ENCODE measurements around the gene CYP17A1. TPM values are rescaled to one million over a fixed set of nuclear protein-coding genes. Genes with fewer than 3 reads are reported as not detected.

CYP17A1 gene
- total RNA-seq, 4 donors from 2014 or later = not detected

GRCh38 chr10:102785818-102786217 is 51.4 kb downstream of the CYP17A1 start:
- Histone ChIP-seq H3K9me3 (no peaks in the 10 kb centered on the region), H3K27ac (peak overlapping the region in 3 of 4 donors; percentile 8 to 90 (median 23)), H3K4me3 (no peak overlapping the region), H3K27me3 (no peaks in the 10 kb centered on the region), H3K36me3 (no peaks in the 10 kb centered on the region), H3K4me1 (peaks cover 0 to 46% (median 3%) of the 10 kb centered on the region in 4 donors)
- DNase-seq = no peak
- no peak for TF ChIP-seq POLR2A (IDR thresholded peaks at IDR 0.05)
- TF ChIP-seq, protein P1, sequence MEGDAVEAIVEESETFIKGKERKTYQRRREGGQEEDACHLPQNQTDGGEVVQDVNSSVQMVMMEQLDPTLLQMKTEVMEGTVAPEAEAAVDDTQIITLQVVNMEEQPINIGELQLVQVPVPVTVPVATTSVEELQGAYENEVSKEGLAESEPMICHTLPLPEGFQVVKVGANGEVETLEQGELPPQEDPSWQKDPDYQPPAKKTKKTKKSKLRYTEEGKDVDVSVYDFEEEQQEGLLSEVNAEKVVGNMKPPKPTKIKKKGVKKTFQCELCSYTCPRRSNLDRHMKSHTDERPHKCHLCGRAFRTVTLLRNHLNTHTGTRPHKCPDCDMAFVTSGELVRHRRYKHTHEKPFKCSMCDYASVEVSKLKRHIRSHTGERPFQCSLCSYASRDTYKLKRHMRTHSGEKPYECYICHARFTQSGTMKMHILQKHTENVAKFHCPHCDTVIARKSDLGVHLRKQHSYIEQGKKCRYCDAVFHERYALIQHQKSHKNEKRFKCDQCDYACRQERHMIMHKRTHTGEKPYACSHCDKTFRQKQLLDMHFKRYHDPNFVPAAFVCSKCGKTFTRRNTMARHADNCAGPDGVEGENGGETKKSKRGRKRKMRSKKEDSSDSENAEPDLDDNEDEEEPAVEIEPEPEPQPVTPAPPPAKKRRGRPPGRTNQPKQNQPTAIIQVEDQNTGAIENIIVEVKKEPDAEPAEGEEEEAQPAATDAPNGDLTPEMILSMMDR (IDR thresholded peaks at IDR 0.05) = no peak

DNA sequence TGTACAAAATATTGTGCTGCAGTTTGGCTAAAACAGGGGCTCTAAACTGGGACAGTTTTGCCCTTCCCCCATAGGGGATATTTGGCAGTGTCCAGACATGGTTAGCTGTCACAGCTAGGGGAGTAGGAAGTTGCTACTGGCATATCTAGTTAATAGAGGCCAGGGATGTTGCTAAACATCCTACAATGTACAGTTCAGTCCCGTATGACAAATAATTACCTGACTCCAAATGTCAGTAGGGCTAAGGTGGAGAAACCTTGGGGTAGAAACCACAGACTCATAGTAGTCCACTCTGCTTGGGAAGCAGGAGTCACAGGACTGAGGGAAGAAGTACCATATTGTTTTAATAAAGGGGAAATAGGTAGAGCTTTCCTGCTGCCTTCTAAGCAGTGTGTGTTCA is 53.6 kb downstream of the CYP17A1 start:
- Histone ChIP-seq H3K36me3 (no peaks in the 10 kb centered on the region), H3K4me1 (peaks cover 0 to 55% (median 3%) of the 10 kb centered on the region in 4 donors), H3K27me3 (no peaks in the 10 kb centered on the region), H3K4me3 (no peak overlapping the region), H3K27ac (peak overlapping the region; percentile 58 to 90 (median 66)), H3K9me3 (no peaks in the 10 kb centered on the region)
- no peak for DNase-seq
- TF ChIP-seq, protein P1 (IDR thresholded peaks at IDR 0.05) = no peak
- TF ChIP-seq POLR2A (IDR thresholded peaks at IDR 0.05) = no peak

DNA sequence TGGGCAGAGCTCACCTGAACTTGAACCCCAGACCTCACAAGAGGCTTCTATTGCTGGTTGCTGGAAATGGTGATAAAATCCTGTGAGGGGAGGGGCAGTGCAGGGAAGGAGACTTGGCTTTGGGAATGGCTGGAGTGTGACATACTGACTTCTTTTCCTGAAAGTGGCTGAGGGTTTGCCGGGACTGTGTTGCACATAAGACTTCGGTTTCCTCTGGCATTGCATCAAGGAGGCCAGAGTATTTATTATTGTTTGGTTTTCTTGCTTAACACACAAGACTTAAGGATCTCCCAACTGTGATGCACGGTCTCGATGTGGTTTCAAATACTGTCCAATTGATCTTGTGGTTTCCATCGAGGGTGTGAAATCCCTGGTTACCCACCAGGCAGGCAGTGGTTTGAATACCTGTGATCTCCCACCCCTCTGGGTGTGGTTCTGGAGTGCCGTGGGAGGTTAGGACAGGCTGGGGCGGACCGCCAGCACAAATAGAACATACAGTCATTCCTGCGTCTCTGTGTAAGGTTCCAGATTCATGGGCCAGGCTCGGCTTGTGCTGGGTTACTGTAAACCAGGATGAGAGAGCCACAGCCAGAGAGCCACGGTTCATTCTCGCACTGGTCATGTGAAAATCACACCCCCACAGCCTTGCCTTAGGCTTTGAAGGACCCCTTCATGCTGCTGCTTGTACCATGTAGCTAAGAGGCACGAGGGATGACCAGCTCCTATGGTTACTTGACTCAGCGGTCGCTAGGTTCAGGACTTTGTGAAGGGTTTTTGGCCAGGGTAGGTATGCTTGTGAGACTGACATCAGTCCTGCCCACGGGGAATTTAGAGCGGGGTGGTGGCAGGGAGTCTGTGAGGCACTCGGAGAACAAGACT is 54.3 kb downstream of the CYP17A1 start:
- H3K27me3 ChIP-seq = no peaks in the 10 kb centered on the region
- peaks cover 0 to 62% (median 3%) of the 10 kb centered on the region in 4 donors for H3K4me1 ChIP-seq
- no peaks in the 10 kb centered on the region for H3K36me3 ChIP-seq
- TF ChIP-seq POLR2A (IDR thresholded peaks at IDR 0.05) = no peak
- TF ChIP-seq, protein P1 (IDR thresholded peaks at IDR 0.05) = no peak
- no peaks in the 10 kb centered on the region for H3K9me3 ChIP-seq
- H3K4me3 ChIP-seq = no peak overlapping the region
- peak overlapping the region; percentile 58 to 90 (median 66) for H3K27ac ChIP-seq
- DNase-seq = peak in 1 of 3 donors; percentile 58

GRCh38 chr10:102781921-102782557 is 55.2 kb downstream of the CYP17A1 start:
- no peak overlapping the region for H3K4me3 ChIP-seq

More at GRCh38 chr10:102781921-102782557, 55.2 kb downstream of the CYP17A1 start:
- no peaks in the 10 kb centered on the region for H3K9me3 ChIP-seq
- DNase-seq = no peak
- TF ChIP-seq, protein P1 (IDR thresholded peaks at IDR 0.05) = no peak
- TF ChIP-seq POLR2A (IDR thresholded peaks at IDR 0.05) = no peak
- H3K27me3 ChIP-seq = no peaks in the 10 kb centered on the region
- peak overlapping the region; percentile 58 to 90 (median 66) for H3K27ac ChIP-seq
- no peaks in the 10 kb centered on the region for H3K36me3 ChIP-seq
- H3K4me1 ChIP-seq = peaks cover 0 to 62% (median 3%) of the 10 kb centered on the region in 4 donors
